ENCODE data around the gene DENND5B. TPM values are rescaled to one million over a fixed set of nuclear protein-coding genes. Genes with fewer than 3 reads are reported as not detected.

DENND5B gene
- total and polyA plus RNA-seq, 10 of the 15 experiments (the other 5 are each of a cell fraction or from before 2014, with no cell fraction given) = 0.39 to 32.5 (median 20.6) TPM

DNA sequence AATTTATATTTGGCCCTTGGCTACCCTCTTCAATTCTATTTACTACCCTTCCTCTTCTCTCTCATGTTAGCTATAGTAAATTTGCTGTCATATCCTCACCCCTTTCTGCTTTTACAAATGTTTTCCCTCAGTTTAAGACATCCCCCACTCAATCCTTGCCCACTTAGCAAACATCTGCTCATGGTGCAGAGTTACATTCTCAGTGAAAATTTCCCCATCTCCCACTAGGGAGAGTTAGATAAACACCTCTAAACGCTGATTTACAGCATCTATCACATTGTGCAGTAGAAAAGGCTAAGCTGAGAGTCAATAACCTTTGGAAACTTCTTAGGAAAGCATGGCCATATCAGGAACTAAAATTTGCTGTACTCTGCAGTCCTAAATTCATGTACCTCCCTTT is 69.0 kb downstream of the DENND5B start:
- Histone ChIP-seq H3K36me3 (ENCODE audit: control insufficient read depth in 2 of 2, insufficient read depth in 2 of 2, low read length in 1 of 2) (no peaks in the 10 kb centered on the region), H2AFZ (ENCODE audit: control insufficient read depth, low read depth, low read length) (no peak overlapping the region), H4K20me1 (ENCODE audit: control insufficient read depth, insufficient read depth) (no peaks in the 10 kb centered on the region), H3K4me2 (ENCODE audit: control insufficient read depth, insufficient read depth) (no peak overlapping the region), H3K27me3 (replicated peaks in 1 of 2; ENCODE audit: control insufficient read depth in 2 of 2, insufficient read depth in 2 of 2, low read length in 1 of 2) (no peaks in the 10 kb centered on the region), H3K9ac (ENCODE audit: control insufficient read depth, insufficient read depth, low read length) (no peak overlapping the region), H3K4me1 (ENCODE audit: control insufficient read depth, insufficient read depth, low read length) (peaks cover 45% of the 10 kb centered on the region), H3K27ac (ENCODE audit: control insufficient read depth, insufficient read depth) (no peak overlapping the region), H3K9me3 (replicated peaks; ENCODE audit: control insufficient read depth, insufficient read depth, low read length) (no peaks in the 10 kb centered on the region), H3K79me2 (ENCODE audit: control insufficient read depth, insufficient read depth, low read length) (peaks cover 70% of the 10 kb centered on the region), H3K4me3 (no peak overlapping the region)
- ChIA-PET POLR2A (no interaction called here), CTCF (interaction anchor here (1.6 kb wide), 1 partner anchor 119 kb away, joined by 4 read pairs; no protein-coding TSS in a partner anchor), RAD21 (ENCODE audit: unreplicated experiment) (no interaction called here), SMC1A (ENCODE audit: uncharacterized antibody, unreplicated experiment) (interaction anchor here (0.7 to 1.0 kb wide), 2 partner anchors 11 to 82 kb away, joined by 3 read pairs; no protein-coding TSS in a partner anchor)
- ATAC-seq (no peak), FAIRE-seq (no peak), DNase-seq (ENCODE audit: low read depth, low spot score) (no peak)
- TF ChIP-seq, protein P1, sequence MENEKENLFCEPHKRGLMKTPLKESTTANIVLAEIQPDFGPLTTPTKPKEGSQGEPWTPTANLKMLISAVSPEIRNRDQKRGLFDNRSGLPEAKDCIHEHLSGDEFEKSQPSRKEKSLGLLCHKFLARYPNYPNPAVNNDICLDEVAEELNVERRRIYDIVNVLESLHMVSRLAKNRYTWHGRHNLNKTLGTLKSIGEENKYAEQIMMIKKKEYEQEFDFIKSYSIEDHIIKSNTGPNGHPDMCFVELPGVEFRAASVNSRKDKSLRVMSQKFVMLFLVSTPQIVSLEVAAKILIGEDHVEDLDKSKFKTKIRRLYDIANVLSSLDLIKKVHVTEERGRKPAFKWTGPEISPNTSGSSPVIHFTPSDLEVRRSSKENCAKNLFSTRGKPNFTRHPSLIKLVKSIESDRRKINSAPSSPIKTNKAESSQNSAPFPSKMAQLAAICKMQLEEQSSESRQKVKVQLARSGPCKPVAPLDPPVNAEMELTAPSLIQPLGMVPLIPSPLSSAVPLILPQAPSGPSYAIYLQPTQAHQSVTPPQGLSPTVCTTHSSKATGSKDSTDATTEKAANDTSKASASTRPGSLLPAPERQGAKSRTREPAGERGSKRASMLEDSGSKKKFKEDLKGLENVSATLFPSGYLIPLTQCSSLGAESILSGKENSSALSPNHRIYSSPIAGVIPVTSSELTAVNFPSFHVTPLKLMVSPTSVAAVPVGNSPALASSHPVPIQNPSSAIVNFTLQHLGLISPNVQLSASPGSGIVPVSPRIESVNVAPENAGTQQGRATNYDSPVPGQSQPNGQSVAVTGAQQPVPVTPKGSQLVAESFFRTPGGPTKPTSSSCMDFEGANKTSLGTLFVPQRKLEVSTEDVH (IDR thresholded peaks at IDR 0.05; ENCODE audit: low read depth, partially characterized antibody) = no peak
- TF ChIP-seq, protein P2, sequence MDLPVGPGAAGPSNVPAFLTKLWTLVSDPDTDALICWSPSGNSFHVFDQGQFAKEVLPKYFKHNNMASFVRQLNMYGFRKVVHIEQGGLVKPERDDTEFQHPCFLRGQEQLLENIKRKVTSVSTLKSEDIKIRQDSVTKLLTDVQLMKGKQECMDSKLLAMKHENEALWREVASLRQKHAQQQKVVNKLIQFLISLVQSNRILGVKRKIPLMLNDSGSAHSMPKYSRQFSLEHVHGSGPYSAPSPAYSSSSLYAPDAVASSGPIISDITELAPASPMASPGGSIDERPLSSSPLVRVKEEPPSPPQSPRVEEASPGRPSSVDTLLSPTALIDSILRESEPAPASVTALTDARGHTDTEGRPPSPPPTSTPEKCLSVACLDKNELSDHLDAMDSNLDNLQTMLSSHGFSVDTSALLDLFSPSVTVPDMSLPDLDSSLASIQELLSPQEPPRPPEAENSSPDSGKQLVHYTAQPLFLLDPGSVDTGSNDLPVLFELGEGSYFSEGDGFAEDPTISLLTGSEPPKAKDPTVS (IDR thresholded peaks at IDR 0.05; ENCODE audit: low read depth, low read length) = no peak
- TF ChIP-seq, protein P3, sequence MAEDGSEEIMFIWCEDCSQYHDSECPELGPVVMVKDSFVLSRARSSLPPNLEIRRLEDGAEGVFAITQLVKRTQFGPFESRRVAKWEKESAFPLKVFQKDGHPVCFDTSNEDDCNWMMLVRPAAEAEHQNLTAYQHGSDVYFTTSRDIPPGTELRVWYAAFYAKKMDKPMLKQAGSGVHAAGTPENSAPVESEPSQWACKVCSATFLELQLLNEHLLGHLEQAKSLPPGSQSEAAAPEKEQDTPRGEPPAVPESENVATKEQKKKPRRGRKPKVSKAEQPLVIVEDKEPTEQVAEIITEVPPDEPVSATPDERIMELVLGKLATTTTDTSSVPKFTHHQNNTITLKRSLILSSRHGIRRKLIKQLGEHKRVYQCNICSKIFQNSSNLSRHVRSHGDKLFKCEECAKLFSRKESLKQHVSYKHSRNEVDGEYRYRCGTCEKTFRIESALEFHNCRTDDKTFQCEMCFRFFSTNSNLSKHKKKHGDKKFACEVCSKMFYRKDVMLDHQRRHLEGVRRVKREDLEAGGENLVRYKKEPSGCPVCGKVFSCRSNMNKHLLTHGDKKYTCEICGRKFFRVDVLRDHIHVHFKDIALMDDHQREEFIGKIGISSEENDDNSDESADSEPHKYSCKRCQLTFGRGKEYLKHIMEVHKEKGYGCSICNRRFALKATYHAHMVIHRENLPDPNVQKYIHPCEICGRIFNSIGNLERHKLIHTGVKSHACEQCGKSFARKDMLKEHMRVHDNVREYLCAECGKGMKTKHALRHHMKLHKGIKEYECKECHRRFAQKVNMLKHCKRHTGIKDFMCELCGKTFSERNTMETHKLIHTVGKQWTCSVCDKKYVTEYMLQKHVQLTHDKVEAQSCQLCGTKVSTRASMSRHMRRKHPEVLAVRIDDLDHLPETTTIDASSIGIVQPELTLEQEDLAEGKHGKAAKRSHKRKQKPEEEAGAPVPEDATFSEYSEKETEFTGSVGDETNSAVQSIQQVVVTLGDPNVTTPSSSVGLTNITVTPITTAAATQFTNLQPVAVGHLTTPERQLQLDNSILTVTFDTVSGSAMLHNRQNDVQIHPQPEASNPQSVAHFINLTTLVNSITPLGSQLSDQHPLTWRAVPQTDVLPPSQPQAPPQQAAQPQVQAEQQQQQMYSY (CRISPR knock-in tag; IDR thresholded peaks at IDR 0.05) = no peak
- TF ChIP-seq, protein P4, sequence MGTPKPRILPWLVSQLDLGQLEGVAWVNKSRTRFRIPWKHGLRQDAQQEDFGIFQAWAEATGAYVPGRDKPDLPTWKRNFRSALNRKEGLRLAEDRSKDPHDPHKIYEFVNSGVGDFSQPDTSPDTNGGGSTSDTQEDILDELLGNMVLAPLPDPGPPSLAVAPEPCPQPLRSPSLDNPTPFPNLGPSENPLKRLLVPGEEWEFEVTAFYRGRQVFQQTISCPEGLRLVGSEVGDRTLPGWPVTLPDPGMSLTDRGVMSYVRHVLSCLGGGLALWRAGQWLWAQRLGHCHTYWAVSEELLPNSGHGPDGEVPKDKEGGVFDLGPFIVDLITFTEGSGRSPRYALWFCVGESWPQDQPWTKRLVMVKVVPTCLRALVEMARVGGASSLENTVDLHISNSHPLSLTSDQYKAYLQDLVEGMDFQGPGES (IDR thresholded peaks at IDR 0.05) = no peak
- no peak for TF ChIP-seq MEF2B (IDR thresholded peaks at IDR 0.05; ENCODE audit: partially characterized antibody, poor library complexity, severe bottlenecking)
- no peak for TF ChIP-seq EZH2 (IDR thresholded peaks at IDR 0.05; ENCODE audit: borderline replicate concordance, control insufficient read depth, low read depth, low read length)
- no peak for TF ChIP-seq SREBF2 (IDR thresholded peaks at IDR 0.05; ENCODE audit: low read length)
- no peak for TF ChIP-seq NR2C1 (IDR thresholded peaks at IDR 0.05)
- no peak for TF ChIP-seq FOXK2 (IDR thresholded peaks at IDR 0.05)
- TF ChIP-seq, protein P5, sequence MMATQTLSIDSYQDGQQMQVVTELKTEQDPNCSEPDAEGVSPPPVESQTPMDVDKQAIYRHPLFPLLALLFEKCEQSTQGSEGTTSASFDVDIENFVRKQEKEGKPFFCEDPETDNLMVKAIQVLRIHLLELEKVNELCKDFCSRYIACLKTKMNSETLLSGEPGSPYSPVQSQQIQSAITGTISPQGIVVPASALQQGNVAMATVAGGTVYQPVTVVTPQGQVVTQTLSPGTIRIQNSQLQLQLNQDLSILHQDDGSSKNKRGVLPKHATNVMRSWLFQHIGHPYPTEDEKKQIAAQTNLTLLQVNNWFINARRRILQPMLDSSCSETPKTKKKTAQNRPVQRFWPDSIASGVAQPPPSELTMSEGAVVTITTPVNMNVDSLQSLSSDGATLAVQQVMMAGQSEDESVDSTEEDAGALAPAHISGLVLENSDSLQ (IDR thresholded peaks at IDR 0.05) = no peak
- no peak for TF ChIP-seq CHD4 (IDR thresholded peaks at IDR 0.05)
- in situ Hi-C loops (cut with MboI) = no loop called here
- no TSS peak for BruUV-seq (replicated peaks)
- WGBS (ENCODE audit: insufficient coverage, insufficient replicate concordance, low lambda C conversion rate, missing lambda C conversion rate) = 50% methylated on average over 1 of the region's 1 CpG
- intact Hi-C loops (cut with micrococcal nuclease; ENCODE audit: unreplicated experiment) = no loop called here

Measured in GM12878 (cell line).